Measurements from ENCODE around the gene GBX1. TPM values are rescaled to one million over a fixed set of nuclear protein-coding genes. Genes with fewer than 3 reads are reported as not detected.

The GBX1 gene
- total RNA-seq, 1 donor from 2014 or later: not detected

- intact Hi-C loops (cut with micrococcal nuclease): no loop called here
These were observed 26.1 kb downstream of the GBX1 start for GRCh38 chr7:151141311-151141854.

GRCh38 chr7:151140826-151141225, 26.7 kb downstream of the GBX1 start:
- intact Hi-C loops (cut with micrococcal nuclease): no loop called here

DNA sequence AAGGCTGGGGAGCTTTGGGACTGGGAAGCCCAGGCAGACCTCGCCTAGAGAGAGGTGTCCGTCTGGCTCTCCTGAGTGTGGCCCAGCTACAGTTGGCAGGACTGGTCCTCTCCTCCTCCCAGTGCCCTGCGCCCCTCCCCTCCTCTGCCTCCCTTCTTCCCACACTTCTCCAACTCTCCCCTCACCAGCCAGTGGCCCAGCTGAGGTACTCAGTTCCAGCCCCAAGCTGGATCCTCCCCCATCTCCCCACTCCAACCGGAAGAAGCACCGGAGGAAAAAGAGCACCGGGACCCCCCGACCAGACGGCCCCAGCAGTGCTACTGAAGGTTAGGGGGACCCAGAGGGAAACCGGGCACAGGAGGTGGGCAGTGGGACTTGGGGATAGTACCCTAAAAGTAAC, 27.7 kb downstream of the GBX1 start:
- intact Hi-C loops (cut with micrococcal nuclease): no loop called here

- intact Hi-C loops (cut with micrococcal nuclease): no loop called here
These were observed 28.3 kb downstream of the GBX1 start for GRCh38 chr7:151139071-151139790.

DNA sequence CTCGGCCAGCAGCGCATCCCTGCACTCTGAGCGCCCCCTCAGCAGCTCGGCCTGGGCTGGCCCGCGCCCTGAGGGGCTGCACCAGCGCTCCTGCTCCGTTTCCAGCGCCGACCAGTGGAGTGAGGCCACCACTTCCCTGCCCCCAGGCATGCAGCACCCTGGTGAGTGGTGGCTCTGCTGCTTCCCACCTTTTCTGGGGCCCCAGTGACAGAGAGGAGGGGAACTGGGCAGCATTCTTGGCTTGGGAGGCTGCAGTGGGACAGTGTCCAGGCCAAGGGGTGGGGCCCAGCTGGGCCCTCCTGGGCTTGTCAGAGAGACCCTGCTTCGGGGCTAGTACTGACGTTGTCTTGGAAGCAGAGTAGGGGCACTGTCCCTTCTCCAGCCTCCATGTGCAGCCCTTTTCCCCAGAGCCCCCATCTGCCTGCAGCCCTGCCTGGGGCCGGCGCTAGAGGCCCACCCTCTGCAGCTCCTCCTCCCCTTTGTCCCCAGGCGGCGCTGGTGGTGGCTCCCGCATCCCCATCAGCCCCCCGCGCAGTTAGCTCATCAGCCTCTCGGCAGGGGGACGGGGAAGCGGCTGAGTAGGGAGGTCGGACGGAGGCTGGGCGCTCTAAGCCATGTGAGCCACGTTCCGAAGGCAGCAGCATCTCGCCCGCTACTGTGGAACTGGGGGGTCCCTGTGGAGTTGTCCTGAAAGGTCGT, 29.2 kb downstream of the GBX1 start:
- intact Hi-C loops (cut with micrococcal nuclease): no loop called here

DNA sequence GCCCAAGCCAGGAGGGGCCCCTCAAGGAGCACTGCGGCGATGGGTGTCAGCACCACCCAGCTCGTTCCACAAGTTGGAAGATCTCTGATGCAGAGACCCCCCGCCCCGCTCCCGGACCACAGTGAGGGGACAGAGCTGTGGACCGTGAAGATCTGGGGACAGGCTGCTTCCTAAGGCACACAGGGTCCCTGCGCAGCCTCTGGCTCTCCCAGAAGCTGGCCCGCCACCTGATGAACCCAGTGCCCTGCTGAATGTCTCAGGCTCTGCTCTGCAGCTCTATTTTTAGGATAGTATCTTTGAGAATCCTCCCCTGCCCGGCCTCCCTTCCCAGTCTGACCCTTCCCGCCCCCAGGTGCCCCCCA, 29.7 kb downstream of the GBX1 start:
- intact Hi-C loops (cut with micrococcal nuclease): no loop called here

DNA sequence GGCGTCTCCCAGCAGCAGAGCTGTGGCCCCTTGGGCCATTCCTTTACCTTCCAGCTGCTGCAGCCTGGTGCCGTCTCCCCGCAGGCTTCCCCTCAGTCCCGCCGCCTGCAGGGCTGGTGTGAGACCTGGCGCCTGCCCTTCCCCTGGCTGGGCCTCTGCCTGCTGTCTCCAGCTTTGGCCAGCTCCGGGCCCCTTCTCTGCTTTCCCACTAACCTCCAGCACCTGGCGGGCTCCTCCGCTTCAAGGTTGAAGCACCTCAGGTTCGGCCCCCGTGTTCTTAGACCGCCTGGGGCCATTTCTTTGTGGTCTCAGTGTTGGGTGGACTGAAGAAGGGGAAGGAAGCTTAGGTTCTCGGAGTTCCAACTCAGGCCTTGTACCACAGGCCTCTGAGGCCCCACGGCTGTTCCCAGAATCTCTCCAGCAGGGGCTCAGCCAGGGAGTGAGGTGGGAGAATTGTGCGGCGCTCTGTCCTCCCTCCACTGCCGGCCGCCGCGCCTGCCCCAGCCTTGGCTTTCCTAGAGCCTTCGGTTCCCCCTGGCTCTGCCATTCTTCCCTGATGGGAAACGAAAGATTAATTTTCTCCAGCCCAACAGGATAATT, 30.3 kb downstream of the GBX1 start:
- intact Hi-C loops (cut with micrococcal nuclease): no loop called here

DNA sequence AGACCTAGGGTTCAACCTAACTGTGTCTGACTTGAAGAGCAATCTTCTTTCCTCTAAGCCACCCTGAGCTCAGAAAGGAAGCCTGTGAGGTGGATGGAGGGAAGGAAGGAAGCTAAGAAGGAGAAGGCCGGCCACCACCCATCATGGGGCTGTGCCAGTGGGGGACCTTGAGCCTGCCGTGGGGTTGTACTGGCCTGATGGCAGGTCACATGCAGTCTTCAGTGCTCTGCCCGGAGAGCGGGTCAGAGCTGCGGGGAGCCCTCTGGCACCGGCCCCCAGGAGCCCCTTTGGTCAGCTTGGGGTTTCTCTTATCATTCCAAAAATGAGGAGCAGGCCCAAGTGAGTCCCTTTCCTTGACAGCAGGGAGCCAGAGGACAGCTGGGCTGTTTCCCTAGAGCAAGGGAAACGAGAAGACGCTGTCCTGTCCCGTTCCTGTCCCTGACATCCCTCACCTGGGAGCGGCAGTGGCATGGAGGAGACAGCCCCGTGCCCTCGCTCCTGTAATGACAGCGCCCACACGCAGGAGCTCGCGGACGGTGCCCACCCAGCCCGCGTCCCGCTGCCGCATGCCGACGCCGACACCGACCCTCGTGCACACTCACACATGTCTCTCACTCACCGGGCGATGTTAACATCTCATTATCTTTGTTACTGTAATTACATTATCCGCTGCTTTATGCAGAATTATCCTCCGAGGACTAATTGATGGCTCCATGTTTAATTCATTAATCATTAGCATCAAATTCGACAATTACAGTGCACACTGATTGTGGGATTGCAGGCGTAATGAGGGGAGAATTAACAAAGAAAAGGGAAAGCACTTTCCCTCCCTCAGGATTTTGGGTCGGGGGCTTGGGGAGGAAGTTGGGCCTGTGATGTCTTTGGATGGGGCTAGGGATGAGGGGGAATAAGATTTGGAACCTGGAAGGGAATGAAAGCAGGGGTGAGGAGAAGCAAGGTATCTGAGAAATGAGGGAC, 31.3 kb downstream of the GBX1 start:
- intact Hi-C loops (cut with micrococcal nuclease): no loop called here

DNA sequence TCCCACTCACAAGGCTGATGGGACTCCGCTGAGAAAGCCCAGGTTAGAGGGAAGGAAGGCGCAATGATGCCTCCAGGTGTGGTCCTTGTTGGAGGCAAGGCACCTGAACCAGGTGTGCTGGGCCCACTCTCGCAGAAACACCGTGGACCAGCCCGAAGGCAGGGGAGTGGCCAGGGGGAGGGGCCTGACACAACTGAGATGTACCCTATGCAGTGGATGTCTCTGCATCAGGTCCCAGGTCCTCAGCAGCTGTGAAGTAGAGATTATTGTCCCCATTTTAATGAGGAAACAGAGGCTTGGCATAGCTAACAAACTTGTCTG, 32.0 kb downstream of the GBX1 start:
- intact Hi-C loops (cut with micrococcal nuclease): no loop called here

DNA sequence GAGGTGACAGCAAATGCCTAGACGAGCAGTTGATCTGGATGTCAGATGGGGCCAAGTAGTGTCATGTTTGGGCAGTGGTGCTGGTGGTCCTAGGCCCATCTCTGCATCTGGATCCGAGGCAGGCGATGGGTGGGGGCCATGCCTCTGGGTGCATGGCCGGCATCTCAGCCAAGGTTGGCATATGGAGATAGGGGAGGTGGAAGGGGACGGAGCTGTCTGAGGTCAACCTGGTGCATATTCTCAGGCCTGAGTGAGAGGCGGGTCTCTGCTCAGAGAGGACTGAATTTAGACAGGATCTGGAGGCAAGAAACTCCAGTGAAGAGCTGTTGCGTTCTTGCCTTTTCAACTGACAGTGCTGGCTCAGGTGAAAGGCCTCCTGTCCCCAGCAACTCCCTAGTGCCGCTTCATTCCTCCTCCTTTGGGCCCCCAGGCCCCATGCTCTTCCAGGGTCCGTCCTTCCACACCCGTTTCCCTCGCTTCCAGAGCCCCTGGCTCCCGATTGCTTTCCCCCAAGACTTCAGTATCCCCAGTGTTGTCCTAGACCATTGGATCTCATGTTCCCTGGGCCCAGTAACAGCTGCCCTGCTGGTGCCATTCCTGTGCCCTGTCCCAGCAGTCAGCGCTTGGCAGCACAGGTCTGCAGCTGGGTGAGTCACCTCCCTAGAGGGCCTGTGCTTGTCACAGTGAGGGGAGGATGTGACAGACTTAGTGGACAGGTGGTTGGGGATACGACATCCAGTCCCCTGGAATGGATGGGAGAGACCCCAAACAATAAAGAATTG, 32.6 kb downstream of the GBX1 start:
- intact Hi-C loops (cut with micrococcal nuclease): no loop called here

GRCh38 chr7:151133986-151134742, 33.3 kb downstream of the GBX1 start:
- intact Hi-C loops (cut with micrococcal nuclease): no loop called here

GRCh38 chr7:151133266-151133985, 34.1 kb downstream of the GBX1 start:
- intact Hi-C loops (cut with micrococcal nuclease): no loop called here

- intact Hi-C loops (cut with micrococcal nuclease): no loop called here
These were observed 34.9 kb downstream of the GBX1 start for GRCh38 chr7:151132461-151133205.

- intact Hi-C loops (cut with micrococcal nuclease): no loop called here
These were observed 35.8 kb downstream of the GBX1 start for GRCh38 chr7:151131592-151132293.

GRCh38 chr7:151131224-151131591, 36.3 kb downstream of the GBX1 start:
- intact Hi-C loops (cut with micrococcal nuclease): no loop called here

DNA sequence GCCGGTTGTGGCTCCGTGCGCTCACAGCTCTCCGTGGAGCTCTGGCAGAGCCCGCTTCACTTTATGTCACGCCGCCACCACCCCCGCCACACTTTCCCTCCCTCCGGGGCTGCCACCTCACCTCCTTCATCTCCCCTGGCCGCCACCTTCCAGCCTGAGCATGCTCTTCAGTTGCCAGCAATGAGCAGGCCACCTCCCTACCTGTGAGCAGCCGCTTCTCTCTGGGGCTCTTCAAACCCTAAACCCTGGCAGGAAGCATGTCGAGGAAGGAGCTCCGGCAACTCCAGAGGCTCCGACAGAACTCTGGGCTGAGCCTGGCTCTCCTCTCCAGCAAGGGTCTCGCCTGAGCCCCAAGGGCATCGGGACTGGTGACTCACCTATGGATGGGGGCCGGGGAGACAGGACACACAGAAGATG, 36.7 kb downstream of the GBX1 start:
- intact Hi-C loops (cut with micrococcal nuclease): no loop called here

DNA sequence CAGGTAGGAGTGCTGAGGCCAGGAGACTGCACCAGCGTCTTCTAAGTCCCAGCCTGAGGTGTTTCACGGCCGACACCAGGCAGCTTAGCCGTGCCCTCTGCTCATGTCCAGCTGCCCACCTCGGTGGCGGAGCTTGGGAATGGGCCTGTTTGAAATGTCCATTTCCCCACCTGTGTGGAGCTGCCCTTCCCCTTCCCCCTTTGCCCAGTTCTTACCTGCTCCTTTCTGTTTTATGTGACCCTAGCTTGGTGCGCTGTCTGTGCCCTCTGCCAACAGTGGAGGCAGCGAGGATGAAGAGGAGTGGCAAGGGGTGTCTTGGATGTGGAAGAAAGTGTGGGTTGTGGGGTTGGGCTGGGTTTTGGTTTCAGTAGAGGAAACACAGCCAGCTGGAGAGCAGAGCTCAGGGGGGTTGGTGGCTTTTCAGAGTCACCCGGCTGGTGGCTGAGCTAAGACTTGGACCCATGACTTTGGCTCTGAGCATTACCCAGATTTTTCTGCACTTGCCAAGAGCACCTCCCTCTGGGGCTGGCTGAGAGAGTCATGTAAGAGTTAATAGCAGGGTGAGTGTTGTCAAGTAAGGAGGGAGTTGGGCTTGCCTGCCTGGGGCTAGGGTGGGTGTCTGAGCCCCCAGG, 37.4 kb downstream of the GBX1 start:
- intact Hi-C loops (cut with micrococcal nuclease): no loop called here
